VCaP (cell line): ENCODE measurements around the gene TBCB.

ENCODE experiments used
- H3K27ac ChIP-seq: fragments of 450-650 bp; 2 replicates; pipeline ENCODE4 v1.5.1; 2017
- TF ChIP-seq, protein P1 (sequence below): fragments of 450-650 bp; conservative IDR thresholded peaks from 2 replicates; pipeline ENCODE4 v1.5.1; 2017; ENCODE audit warnings: mild to moderate bottlenecking, moderate library complexity

The TBCB gene

GRCh38 chr19:36121486-36122124 is 6.3 kb downstream of the TBCB start:
- no peak overlapping the region for H3K27ac ChIP-seq
- TF ChIP-seq, protein P1, sequence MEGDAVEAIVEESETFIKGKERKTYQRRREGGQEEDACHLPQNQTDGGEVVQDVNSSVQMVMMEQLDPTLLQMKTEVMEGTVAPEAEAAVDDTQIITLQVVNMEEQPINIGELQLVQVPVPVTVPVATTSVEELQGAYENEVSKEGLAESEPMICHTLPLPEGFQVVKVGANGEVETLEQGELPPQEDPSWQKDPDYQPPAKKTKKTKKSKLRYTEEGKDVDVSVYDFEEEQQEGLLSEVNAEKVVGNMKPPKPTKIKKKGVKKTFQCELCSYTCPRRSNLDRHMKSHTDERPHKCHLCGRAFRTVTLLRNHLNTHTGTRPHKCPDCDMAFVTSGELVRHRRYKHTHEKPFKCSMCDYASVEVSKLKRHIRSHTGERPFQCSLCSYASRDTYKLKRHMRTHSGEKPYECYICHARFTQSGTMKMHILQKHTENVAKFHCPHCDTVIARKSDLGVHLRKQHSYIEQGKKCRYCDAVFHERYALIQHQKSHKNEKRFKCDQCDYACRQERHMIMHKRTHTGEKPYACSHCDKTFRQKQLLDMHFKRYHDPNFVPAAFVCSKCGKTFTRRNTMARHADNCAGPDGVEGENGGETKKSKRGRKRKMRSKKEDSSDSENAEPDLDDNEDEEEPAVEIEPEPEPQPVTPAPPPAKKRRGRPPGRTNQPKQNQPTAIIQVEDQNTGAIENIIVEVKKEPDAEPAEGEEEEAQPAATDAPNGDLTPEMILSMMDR = no peak

DNA sequence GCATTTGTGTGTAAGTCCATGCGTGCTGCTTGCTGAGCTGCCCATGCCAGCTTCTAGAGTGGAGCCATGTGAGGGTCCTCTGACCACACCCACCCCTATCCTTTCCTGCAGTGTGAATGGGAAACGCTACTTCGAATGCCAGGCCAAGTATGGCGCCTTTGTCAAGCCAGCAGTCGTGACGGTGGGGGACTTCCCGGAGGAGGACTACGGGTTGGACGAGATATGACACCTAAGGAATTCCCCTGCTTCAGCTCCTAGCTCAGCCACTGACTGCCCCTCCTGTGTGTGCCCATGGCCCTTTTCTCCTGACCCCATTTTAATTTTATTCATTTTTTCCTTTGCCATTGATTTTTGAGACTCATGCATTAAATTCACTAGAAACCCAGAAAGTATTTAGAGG is 10.3 kb downstream of the TBCB start:
- TF ChIP-seq, protein P1 = no peak
- no peak overlapping the region for H3K27ac ChIP-seq

GRCh38 chr19:36128392-36128736 is 13.1 kb downstream of the TBCB start:
- TF ChIP-seq, protein P1 = no peak
- peak overlapping the region; percentile 95 for H3K27ac ChIP-seq

DNA sequence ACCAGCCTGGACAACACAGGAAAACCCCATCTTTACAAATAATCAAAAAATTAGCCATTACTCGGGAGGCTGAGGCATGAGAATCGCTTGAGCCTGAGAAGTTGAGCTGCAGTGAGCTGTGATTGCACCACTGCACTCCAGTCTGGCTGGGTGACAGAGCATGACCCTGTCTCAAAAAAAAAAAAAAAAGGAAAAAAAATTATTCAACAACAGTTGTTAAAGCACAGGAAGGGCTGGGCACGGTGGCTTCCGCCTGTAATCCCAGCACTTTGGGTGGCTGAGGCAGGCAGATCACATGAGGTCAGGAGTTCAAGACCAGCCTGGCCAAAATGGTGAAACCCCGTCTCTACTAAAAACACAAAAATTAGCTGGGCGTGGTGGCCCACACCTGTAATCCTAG is 16.0 kb downstream of the TBCB start:
- H3K27ac ChIP-seq = peak overlapping the region; percentile 95; the same call in 1 of the 2 replicates

DNA sequence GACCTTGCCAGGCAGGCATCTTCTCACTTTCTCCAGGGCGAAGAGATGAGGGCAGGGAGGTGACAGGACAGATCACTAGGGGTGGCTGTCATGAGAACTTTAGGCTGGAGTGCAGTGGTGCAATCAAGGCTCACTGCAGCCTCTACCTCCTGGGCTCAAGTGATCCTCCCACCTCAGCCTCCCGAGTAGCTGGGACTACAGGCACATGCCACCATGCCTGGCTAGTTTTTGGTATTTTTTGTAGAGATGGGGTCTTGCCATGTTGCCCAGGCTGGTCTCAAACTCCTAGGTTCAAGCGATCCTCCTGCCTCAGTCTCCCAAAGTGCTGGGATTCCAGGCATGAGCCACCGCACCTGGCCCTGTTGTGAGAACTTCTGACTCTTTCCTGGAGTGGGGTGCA is 19.6 kb downstream of the TBCB start:
- peak overlapping the region; percentile 99 for H3K27ac ChIP-seq

GRCh38 chr19:36136964-36137686 is 21.9 kb downstream of the TBCB start:
- TF ChIP-seq, protein P1 = no peak
- peak overlapping the region; percentile 99 for H3K27ac ChIP-seq

DNA sequence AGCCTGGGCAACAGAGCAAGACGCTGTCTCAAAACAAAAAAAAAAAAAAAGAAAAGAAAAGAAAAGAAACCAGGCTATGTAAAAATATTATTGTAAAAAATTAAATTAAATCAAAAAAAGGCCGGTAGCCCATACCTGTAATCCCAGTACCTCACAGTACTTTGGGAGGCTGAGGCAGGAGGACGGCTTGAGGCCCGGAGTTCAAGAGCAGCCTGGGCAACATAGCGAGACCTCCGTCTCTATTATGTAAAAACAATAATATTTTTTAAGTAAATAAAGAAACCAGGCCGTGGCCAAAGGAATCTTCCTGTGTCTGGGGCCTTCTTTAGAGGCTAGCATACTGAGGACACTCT is 23.8 kb downstream of the TBCB start:
- TF ChIP-seq, protein P1 = no peak
- peak overlapping the region; percentile 99 for H3K27ac ChIP-seq

GRCh38 chr19:36139473-36140303 is 24.4 kb downstream of the TBCB start, which contains the start of gene CAPNS1:
Gene CAPNS1, plus strand, starts transcription at chr19:36140066. Its CDS starts 946 bp downstream, at chr19:36141012.
- peak within 1 kb of the TSS; percentile 99 for H3K27ac ChIP-seq
- TF ChIP-seq, protein P1 = peak; percentile 22
